NCI-H1105 (cell line): ENCODE measurements around the gene PSMB11.

Experiments used
- DNase-seq: peaks from one replicate; lab custom pipeline; 2025; lab: John Stamatoyannopoulos, UW

The PSMB11 gene

DNA sequence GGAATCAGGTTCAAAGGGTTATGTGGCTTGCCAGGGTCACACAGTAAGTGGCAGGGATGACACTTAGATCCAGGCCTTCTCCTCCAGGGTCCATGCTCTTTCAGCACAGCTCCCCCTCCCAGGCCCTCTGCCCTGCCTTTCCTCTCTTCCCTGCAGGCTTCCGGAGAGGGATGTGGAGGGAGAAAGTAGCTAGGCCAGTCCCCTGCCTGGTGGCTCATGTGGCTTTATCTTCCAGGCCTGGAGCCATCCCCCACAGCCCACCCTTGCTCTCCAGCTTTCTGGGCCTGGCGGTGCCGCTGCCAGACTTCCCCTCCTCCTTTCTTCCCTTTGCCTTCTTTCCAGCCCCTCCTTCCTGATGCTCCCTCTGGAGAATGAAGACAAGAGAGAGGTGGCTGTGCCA, 1.7 kb downstream of the PSMB11 start:
- no peak for DNase-seq

DNA sequence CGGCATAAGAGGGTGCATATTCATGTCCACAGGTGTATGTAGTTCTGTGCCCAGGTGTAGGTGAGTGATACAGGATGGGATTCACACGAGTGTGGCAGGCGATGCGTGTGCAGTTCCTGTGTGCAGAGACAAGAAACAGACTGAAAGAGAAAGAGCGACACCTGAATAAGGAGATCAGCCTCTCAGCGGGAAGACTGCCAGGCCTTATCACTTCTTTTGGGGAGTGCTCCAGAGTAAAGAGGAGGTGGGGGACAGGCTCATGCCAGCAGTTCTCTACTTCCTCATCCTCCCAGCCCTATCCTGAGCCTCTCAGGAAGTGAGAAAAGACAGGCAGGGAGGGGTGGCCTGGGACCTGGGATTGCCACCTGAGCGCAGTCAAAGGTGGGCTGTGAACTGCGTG, 2.8 kb downstream of the PSMB11 start:
- no peak for DNase-seq

DNA sequence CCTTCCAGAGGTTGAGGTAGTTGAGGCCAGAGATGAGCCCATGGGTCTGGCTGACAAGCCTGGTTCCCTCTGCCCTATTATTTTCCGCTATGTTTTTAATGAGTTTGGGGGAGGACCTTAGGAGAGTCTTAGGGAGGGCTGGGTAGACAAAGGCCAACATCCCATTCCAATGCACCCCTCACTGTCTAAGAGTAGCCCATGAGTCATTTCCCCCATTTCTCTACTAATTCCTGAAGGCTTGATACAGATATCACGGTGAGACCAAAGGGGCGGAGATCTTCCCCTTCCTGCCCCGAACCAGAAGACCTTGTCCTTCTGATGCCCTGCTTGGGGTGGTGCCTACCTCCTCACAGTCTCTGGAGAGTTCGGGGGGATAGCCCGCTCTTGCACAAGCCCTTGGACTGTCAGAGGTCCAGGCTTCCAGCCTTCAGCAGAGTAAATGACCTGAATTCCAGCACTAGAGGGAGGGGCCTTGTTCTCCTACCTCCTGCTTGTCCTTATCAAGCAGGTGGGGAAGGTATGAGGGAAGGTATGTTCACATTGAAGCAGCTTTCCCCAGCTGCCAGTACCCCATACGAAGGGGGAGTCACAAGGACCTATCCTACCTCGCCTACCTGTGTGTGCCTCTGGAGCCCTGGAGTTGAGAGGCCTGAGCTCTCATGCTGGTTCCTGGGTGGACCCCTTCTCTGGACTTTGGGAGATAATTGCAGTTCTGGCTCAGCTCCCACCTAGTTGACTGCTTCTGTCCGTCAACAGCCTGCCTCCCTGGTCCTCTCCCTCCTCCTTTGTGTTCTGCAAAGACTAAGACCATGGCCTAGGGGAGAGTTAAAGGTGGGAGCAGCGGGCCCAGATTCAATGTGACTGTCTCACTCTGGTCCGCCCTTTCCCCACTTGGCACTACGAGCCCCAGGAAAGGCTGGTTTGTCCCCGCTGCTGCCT, 3.7 kb downstream of the PSMB11 start:
- DNase-seq, result no peak

DNA sequence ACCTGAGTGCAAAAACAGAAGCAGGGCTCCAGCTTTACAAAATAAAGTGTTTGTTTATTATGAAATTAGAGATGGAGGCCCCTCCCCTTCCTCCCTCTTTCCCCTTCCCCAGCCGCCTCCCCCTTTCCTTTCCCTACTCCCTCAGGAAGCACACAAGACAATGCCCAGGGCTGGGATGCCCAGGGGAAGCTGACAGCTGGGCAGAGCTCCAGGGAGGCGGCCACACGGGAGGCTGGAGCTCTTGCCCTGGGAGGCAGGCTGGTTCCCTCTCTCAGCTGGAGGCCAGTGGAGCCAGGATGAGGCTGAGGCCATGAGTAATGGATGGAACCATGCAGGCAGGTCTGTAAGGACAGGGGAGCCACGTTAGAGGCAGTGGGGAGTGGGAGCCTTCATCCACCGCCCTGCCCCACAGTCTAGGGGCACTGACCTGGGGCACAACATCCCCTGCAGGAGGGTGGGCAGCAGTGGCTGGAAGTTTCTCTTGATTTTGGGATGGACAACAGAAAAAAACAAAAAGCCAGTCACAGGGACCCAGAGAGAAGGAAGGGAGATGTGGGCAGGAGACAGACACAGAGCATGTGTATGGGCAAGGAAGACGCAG, 5.1 kb downstream of the PSMB11 start:
- DNase-seq, result no peak

DNA sequence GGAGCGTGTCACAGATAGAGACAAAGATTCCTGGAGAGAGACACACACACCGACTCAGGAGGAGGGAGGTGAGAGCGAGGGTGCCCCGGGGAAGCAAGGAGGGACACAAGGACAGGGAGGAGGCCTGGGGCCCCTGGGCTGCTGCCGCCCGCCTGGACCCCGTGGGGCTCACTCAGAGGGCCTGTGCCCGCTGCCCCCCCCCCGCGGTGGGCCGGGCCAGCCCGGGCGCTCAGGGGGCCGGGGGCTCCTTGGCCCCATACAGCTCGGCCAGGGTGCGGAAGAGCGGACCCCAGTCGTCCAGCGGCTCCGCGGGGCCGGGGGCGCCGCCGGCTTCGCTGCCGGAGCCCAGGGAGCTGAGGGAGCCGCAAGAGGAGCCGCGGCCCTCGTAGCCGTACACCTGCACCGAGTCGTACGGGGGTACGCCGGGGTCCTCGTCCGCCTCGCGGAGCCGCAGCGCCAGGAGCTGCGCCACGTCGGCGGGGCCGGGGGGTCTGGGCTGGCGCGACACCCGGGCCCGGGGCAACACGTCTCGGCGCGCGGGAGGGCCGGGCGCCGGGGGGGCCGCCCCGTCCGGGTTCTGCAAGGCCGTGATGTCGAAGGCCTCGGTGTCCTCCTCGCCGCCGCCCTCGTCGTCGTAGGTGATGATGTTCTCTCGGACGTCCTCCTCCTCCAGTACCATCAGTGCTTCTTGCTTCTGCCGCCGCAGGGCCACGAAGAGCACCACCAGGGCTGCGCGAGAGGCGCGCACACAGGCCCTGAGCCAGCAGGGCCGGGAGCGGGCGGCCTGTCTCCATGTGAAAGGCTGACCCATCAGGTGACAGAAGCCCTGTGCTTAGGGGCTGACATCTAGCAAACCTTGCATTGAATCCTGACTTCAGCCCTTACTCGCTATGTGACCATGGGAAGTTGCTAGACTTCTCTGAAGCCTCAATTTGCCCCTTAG, 6.0 kb downstream of the PSMB11 start:
- DNase-seq, result no peak

DNA sequence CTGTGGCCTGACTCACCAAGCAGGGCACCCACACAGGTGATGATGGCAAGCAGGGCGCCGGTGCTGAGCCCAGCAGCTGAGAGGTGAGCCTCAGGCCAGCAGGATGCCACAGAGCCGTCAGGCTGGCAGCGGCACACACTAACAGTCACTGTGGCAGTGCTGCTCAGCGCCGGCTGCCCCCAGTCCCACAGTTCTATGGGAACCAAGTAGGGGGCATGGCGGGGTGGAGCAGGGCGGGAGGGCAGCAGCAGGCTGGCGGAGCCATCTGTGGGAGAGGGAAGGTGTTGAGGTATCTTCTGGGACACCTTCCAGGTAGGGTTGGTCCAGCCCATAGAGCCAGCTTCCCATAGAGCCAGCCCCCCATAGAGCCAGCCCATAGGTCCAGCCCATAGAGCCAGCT, 7.0 kb downstream of the PSMB11 start:
- DNase-seq, result no peak

DNA sequence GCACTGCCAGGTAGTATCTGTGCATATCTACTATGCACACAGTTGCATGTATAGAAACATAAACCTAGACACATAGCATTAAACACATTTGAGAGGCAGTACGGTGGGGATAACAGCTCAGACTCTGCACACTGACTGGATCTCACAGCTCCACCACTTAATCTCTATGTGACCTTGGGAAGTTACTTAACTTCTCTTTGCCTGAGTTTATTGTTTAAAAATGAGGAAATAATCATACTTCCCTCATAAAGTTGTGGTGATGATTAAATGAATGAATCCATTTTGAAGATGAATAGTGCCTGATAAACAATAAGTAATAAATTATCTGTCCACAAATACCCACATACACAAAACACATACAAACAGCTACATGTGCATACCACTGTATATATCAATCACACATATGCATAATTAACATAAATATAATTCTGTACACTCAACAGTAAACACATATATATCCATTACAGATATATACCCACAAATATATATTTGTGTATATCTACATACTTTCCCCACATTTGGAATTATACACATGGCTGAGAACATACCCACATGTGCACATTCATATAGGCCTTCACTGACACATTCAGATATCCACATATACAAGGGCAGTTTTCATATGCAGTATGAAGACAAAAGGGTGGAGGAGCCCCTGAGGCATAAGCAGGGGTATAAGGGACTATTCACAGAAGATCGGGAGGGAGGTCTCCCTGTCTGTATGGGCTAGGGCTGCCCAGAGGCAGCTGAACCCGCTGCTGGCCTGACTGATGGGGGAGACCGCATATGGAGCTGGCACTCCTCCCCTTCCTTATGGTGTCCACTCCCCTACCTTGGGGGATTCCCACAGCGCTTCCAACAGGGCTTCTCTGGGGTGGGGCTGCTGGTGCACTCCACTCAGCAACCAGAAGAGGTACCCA, 9.4 kb downstream of the PSMB11 start:
- DNase-seq, result no peak

DNA sequence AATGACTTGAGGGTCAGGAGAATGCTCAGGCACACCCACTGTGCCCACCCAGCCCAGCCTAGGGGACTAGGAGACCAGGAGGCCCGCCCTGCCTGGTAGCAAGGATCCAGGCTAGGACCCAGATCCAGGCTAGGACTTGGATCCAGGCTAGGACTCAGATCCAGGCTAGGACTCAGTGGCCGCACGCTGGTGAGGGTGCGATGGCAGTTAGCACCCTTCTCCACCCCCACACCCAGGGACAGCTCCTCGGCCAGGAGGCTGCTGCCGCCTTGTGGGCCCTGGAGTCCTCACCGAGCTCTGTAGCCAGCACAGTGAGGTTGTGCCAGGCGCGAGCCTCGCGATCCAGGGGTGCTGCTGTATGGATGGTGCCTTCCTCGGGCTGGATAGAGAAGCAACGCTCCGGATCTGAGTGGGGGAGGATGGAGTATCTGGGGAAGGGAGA, 10.2 kb downstream of the PSMB11 start:
- no peak for DNase-seq

DNA sequence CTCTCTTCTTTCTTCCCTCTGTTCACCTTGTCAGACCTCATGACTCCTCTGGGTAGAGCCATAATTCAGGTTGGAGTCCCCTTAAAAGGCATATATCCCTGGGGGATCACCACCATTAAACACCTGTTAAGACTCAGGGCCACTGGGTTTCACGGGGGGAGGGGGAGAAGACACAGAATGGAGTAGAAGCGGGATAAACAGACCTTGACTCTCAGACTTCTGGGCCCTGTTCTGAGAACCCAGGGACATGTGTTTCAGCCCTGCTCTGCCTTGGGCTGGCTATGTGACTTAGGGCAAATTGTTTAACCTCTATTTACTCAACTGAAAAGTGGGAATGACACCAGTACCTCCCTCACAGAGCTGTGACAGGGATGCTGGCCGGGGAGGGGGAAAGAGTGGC, 10.7 kb downstream of the PSMB11 start:
- no peak for DNase-seq

DNA sequence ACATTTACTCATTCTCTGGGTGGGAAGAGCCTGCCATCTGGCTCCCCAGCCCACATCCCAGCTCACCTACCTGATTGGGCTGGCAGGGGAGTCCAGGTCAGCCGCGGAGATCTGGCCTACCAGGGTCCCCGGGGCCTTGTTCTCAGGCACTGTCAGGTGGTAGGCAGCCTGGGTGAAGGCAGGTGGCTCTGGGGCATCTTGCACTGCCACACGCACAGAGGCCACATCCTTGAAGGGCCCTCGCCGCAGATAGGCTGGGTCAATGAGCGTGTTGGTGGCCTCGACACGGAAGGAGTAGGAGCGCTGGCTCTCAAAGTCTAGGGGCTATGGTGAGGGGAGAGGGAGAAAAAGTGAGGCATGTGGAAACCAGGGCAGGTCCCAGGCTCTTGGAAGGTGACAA, 11.4 kb downstream of the PSMB11 start:
- DNase-seq, result no peak

DNA sequence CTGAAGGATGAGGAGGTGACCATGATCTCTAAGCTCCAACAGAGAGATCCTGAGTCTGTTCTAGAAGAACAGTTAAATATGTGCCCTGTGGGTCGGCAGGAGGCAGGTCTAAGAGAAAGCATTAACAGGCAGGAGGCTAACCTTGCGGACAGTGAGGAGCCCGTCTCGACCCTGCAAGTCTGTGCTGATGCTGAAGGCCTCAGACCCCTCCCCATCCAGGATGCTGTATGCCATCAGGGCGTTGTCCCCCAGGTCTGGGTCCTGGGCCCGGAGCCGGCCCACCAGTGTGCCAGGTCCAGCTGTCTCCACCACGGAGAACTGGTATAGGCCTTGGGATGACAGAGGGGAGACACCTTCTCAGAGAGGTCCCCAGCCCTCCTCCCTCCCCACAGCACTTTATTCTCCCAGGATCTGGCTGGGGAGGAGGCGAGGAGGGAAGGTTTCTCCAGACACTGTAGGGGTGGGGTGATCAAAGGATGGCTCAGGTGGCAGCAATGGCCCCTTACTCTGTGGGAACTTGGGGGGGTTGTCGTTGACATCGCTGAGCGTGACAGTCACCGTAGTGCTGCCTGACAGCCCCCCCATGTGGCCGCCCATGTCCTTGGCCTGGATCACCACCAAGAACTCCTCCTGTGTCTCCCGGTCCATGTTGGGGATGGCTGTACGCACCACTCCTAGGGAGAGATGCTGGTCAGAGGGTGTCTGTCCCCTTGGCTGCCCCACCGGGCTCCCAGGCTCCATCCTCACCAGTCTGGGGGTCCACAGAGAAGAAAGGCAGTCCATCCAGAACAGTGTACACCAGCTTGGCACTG, 12.2 kb downstream of the PSMB11 start:
- no peak for DNase-seq

DNA sequence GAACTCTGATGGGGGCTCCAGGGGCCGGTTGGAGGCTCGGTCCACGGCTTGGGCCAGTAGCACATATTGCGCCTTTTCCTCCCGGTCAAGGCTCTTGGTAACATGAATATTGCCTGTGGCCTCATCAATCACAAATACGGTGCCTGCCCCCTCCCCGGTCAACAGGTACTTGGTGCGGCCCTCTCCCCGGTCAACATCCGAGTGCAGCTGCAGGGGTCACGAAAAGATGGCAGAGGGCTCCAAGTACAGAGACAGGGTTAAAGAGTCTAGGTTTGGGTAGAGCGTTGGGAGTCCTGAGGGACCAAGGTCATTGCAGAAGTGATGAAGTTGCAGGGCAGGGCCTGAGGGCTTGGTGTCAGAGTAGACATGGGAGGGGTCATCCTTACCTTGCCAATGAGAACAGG, 13.1 kb downstream of the PSMB11 start:
- DNase-seq, result no peak

DNA sequence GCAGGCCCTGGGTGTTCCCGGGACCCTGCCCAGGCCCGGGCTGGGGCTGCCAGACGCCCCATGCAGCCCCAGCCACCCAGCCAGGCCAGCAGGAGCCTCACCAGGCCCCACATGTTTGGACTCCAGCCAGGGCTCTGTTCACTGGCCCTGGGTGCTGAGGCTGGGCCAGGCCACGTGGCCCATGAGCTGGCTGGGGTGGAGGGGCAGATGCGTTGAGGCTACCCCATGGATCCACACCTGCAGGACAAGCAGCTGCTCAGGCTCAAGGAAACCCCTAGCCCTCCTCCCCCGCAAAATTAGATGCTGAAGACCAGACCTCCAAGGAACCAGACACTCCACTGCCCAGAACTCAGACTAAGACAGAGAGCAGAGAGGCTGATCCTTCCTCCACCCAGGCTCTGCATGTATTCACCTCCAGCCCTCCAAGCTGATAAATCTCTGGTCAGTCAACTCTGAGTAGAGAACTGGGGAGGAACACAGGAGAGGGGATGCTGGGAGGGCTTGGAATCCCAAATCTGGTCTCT, 13.7 kb downstream of the PSMB11 start:
- no peak for DNase-seq

DNA sequence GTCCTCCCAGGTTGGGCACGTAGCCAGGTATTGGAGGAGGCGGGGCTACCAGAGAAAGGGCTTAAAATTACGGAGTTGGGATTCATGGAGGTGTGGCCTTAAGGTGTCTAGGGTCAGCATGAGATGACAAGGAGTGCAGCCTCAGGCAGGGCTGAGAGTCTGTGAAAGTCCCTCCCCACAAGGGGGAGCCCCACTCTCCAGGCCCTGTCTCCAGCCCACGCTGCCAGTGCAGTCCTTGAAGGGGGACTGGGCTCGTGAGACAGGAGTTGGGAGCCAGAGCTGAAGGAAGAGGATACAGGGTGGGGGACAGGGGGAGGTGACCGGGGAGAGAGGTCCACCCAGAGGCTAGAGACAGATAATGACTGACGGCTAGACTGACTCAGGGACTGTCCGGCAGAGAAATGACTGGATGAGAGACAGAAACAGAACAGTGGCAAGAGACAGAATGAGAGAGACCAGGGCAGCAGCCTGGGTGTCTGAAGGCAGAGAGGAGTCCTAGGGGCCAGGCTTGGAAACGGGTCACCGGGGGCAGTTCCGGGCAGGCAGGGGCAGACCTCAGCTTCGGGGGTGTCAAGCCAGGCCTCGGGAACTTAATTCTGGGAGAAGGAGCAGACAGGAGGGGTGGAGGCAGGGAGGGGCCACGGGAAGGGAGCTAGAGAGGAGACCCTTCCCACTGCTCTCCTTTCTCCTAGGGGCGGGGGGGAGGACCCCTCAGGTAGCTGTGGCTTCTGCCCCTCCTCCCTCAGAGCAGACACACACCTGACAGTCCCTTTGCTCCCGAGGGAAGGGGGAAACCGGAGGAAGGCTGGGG, 14.3 kb downstream of the PSMB11 start:
- DNase-seq, result no peak

DNA sequence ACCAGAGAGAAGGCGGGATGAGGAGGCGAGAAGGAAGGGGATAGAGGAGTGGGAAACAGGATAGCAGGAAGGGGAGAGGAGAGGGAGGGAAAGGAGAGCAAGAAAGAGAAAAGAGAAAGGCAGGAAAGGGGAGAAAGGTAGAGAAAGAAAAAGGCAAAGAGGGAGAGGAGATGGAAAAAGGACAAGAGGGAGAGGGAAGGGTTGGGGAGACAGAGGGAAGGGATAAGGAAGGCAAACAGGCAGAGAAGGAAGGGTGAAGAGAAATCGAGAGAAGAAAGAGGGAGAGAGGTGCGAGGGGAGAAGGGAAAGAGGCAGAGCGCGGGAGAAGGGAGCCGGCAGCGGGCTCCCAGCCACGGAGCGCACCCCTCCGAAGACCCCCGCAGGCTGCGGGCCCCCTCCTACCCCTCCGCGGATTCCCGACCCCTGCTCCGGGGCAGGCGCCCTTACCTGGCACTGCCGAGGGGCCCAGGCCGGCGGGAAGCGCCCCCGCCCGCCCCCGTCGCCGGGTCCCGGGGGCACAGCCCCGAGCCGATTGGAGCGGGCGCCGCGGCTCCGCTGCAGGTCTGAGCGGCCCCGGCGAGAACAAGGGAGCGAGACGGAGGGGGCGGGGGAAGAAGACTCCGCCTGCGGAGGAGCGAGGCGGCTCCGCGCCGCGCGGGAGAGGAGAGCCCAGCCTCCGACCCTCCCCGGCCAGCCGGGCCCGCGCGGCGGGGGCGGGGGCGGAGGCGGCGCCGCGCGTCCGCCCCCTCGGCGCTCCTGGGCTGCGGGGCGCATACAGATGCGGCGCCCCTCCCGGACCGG, 15.1 kb downstream of the PSMB11 start, which contains the start of gene CDH24:
CDH24 (minus strand) TSS at position 565 of the 801 bp plus-strand sequence. CDS start 1,787 bp downstream, outside the sequence.
- no peak for DNase-seq

DNA sequence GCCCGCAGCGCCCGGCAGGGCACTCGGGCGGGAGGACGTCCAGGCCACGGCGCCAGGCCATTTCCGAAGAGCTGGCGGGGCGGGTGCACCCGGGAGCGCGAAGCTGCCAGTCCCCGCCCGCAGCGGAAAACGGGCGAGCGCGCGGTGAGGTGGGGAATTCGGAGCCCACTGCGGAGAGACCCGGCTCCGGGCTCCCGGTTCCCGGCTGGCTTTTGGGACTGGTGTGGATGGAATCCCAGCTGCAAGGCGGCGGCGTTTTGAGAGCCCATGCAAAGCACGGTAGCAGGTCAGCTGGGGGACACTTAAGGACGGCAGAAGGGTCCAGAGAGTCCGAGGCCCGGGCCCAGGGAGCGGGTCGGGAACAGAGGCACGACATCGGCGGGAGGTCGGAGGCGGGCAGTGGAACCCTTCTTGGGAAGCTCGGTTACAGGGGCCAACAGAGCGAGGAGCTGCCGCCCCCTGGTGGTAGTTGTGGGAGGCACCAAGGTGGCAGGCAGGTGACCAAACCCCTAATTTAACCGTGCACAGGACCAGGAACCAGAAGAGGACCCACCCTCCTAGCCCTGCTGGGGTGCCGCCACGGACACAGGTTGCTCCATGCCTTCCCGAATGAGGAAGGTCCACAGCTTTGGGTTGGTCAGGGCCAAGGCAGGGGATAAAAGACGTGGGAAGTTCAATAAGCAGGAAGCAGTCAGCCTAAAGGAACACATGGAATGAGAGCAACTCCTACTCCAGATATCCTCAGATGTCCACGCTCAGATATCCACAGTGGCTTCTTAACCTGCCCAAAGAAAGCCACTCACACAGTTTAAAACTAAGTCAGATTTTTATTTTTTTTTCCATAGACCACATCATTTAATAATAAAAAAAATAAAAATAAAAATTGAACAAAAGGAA, 16.0 kb downstream of the PSMB11 start:
- DNase-seq, result no peak
